Hindlimb muscle (tissue), 1 donor: ENCODE data around the gene MEIOB. TPM values are rescaled to one million over a fixed set of nuclear protein-coding genes. Genes with fewer than 3 reads are reported as not detected.

Source experiments
- DNase-seq: peaks from one replicate; pipeline ENCODE4 v3.0.0-alpha.2; 2013
- polyA plus RNA-seq: library from polyadenylated mRNA; unstranded; fragments of 120-200 nt; gene quantifications from one replicate; pipeline ENCODE4 v1.2.1, GENCODE V29; 2013; ENCODE audit not compliant: insufficient read length

MEIOB gene
- polyA plus RNA-seq, 1 donor, result 0.26 TPM

GRCh38 chr16:1785846-1786170 lies 86.2 kb downstream of the MEIOB start:
- no peak for DNase-seq

DNA sequence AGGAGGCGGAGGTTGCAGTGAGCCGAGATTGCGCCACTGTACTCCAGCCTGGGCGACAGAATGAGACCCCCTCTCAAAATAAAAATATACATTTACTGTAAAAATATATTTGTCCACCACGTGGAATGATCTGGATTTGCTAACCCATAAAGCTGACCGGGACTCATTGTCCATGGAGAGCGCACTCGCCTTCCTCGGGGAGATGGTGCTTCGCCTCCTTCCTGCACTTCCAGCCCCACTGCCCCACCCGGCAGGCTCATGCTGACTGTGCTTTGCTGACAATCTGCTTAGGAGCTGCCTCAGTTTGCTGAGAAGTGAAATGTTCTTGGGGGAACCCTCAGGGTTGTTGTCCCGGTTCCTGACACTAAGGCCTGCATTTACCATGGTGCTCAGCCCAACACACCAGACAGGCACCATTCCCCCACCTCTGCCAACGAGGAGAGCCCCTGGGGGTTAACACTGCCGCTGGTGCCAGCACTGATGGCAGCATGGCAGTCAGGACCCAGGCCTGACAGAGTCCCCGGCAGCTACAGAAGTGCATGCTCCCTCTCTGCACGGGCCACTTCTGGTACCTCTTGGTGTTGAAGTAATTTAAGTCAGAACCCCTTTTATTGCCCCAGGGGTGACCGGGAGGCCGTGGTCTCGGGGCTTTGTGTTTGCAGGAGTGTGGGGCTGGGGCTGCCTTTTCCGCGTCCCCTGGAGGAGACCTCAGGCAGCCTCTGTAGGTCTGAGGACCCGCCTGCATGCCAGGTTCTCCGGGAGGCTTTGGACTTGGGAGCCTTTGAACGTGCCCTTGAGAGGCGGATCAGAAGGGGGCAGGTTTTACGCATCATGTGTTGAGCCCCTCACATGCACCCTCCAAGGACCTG lies 86.8 kb downstream of the MEIOB start:
- DNase-seq, result no peak

Other genes starting within 250 kb of the MEIOB start
- gene JPT2, start 193.9 kb downstream of the MEIOB start, polyA plus RNA-seq, result 41.4 TPM
- gene MAPK8IP3, start 166.0 kb downstream of the MEIOB start, polyA plus RNA-seq, result 55.3 TPM
- gene NME3, start 100.6 kb downstream of the MEIOB start, polyA plus RNA-seq, result 22.8 TPM
- 7.2 TPM for gene EME2, start 99.4 kb downstream of the MEIOB start, polyA plus RNA-seq
- 45.8 TPM for gene MRPS34, start 99.0 kb downstream of the MEIOB start, polyA plus RNA-seq
- gene SPSB3, start 89.6 kb downstream of the MEIOB start, polyA plus RNA-seq, result 30.5 TPM
- gene NUBP2, start 89.2 kb downstream of the MEIOB start, polyA plus RNA-seq, result 48.7 TPM
- 0.52 TPM for gene IGFALS, start 78.5 kb downstream of the MEIOB start, polyA plus RNA-seq
- 44.7 TPM for gene HAGH, start 45.3 kb downstream of the MEIOB start, polyA plus RNA-seq
- gene FAHD1, start 45.0 kb downstream of the MEIOB start, polyA plus RNA-seq, result 21.2 TPM
- 0.21 TPM for gene HS3ST6, start 46.3 kb upstream of the MEIOB start, polyA plus RNA-seq
- 39.0 TPM for gene MSRB1, start 71.0 kb upstream of the MEIOB start, polyA plus RNA-seq
- gene RPL3L, start 82.5 kb upstream of the MEIOB start, polyA plus RNA-seq, result 72.5 TPM
- 145 TPM for gene NDUFB10, start 87.4 kb upstream of the MEIOB start, polyA plus RNA-seq
- 3,719 TPM for gene RPS2, start 92.7 kb upstream of the MEIOB start, polyA plus RNA-seq
- not detected for gene RNF151, start 94.7 kb upstream of the MEIOB start, polyA plus RNA-seq
- gene TBL3, start 99.9 kb upstream of the MEIOB start, polyA plus RNA-seq, result 34.3 TPM
- 1.3 TPM for gene NOXO1, start 109.3 kb upstream of the MEIOB start, polyA plus RNA-seq
- 20.2 TPM for gene GFER, start 112.0 kb upstream of the MEIOB start, polyA plus RNA-seq
- 2.1 TPM for gene SYNGR3, start 117.8 kb upstream of the MEIOB start, polyA plus RNA-seq
- 32.1 TPM for gene ZNF598, start 137.7 kb upstream of the MEIOB start, polyA plus RNA-seq
- gene NPW, start 147.6 kb upstream of the MEIOB start, polyA plus RNA-seq, result 0.72 TPM
- 47.8 TPM for gene NHERF2, start 154.7 kb upstream of the MEIOB start, polyA plus RNA-seq
- gene NTHL1, start 175.7 kb upstream of the MEIOB start, polyA plus RNA-seq, result 13.5 TPM
- 92.4 TPM for gene TSC2, start 175.8 kb upstream of the MEIOB start, polyA plus RNA-seq